ENCODE data around the gene SRC. TPM values are rescaled to one million over a fixed set of nuclear protein-coding genes. Genes with fewer than 3 reads are reported as not detected.

SRC gene
- total RNA-seq, 3 donors from 2014 or later = 111 to 155 (median 132) TPM

DNA sequence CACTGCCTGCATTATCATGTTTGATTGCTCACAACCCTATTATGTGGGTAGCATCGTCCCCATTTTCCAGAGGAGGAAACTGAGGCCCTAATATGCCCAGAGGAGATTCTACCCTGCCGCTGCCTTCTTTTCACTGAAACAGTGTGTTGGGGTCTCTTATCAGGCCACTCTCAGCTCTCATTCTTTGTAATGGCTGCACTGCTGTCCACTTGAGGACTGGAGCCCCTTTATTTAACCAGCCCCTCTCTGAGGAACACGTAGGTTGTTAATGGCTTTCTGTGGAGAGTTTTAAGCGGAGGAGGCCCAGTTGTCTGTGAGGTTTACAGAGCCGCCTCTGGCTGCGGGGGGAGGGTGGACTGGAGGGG lies 32.5 kb downstream of the SRC start:
- Histone ChIP-seq H3K4me1 (ENCODE audit: low read depth) (peaks cover 11% of the 10 kb centered on the region), H3K36me3 (ENCODE audit: low read depth) (no peaks in the 10 kb centered on the region), H3K4me3 (no peak overlapping the region), H3K9me3 (no peaks in the 10 kb centered on the region)
- no peak for ATAC-seq
- intact Hi-C loops (cut with DNase I, micrococcal nuclease) = no loop called here
- TF ChIP-seq, protein P1, sequence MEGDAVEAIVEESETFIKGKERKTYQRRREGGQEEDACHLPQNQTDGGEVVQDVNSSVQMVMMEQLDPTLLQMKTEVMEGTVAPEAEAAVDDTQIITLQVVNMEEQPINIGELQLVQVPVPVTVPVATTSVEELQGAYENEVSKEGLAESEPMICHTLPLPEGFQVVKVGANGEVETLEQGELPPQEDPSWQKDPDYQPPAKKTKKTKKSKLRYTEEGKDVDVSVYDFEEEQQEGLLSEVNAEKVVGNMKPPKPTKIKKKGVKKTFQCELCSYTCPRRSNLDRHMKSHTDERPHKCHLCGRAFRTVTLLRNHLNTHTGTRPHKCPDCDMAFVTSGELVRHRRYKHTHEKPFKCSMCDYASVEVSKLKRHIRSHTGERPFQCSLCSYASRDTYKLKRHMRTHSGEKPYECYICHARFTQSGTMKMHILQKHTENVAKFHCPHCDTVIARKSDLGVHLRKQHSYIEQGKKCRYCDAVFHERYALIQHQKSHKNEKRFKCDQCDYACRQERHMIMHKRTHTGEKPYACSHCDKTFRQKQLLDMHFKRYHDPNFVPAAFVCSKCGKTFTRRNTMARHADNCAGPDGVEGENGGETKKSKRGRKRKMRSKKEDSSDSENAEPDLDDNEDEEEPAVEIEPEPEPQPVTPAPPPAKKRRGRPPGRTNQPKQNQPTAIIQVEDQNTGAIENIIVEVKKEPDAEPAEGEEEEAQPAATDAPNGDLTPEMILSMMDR (IDR thresholded peaks at IDR 0.05) = no peak
- no peak for DNase-seq

DNA sequence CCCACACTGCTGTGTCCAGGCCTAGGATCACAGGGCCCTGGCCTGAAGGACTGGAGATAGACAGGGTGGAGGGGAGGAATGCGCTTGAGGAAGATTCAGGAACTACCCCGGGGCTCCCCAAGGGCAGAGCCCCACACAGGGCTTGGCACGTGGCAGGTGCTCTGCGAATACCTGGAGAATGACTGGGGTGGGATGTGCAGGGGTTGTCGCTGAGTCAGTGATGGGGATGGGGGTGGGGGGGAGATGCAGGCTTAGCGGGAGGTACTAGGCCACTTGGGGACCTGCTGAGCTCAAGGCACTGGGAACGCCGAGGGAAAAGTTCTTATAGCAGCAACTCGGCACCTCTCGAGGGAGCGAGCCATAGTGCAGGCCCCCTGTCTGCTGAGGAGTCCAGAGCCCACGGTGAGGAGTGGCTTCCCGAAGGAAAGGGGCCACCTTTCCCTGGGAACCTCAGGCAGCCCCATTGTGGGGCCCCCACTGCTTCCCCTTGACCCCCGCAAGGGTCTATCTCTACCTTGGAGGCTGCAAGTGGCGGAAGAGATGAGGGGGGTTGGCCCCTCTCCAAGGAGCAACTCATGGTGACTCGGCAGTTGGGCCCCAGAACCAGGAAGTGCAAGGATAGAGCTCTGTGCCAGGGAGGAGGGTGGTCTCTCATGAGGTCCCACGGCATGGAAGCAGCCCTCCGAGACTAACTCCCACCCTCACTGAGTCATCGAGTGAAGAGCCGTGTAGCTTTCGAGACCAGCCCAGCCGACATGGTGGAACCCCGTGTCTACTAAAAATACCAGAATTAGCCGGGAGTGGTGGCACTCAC lies 33.1 kb downstream of the SRC start:
- peaks cover 11% of the 10 kb centered on the region for H3K4me1 ChIP-seq (ENCODE audit: low read depth)
- no peaks in the 10 kb centered on the region for H3K9me3 ChIP-seq
- TF ChIP-seq, protein P1 (IDR thresholded peaks at IDR 0.05) = no peak
- no peak overlapping the region for H3K4me3 ChIP-seq
- peak in 2 of 3 donors; percentile 30 to 46 for DNase-seq
- intact Hi-C loops (cut with DNase I, micrococcal nuclease) = no loop called here
- ATAC-seq = no peak
- H3K36me3 ChIP-seq (ENCODE audit: low read depth) = no peaks in the 10 kb centered on the region

DNA sequence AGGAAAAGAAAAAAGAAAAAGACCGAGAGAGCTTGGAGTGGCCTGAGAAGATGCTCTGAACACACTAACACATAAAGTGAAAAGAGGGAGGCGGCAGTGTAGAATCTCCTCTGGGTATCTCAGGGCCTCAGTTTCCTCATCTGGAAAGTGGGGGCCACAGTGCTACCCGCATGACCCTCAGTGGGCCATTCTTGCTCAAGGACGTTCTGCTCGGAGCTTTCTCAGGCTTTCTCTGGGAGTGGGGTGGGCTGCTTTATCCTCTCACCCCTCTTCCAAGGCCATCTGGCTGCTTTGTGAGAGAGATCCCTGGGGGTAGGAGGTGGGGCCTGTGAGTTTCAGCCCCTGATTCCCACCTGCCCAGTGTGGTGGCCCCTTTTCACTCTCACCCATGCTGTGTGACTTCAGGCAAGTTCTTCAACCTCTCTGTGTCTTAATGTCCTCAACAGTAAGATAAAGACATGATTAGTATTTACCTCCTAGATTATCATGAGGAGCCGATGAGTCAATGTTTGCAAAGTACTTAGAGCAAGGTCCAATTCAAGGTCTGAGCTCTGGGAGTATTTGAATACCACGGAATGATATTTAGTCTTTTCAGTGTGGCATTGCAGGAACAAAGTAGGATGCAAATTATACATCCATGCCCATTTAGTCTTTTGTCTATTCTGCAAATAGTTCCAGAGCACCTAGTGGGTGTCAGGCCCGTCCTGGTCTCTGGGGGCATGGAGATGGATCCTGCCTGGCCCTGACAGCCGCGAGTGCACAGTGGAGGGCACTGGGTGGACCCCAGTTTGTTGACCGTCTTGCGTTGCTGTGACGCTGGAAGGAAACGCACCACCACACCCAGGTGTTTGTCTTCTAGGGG lies 34.3 kb downstream of the SRC start:
- TF ChIP-seq, protein P1 (IDR thresholded peaks at IDR 0.05) = no peak
- intact Hi-C loops (cut with DNase I, micrococcal nuclease) = loop anchor here (10.0 kb wide), 3 partner anchors 115 to 155 kb away; partner anchors contain the start of genes BLCAP (in 1 of the 2), GHRH (in 1 of the 2) and NNAT (in 1 of the 2)

DNA sequence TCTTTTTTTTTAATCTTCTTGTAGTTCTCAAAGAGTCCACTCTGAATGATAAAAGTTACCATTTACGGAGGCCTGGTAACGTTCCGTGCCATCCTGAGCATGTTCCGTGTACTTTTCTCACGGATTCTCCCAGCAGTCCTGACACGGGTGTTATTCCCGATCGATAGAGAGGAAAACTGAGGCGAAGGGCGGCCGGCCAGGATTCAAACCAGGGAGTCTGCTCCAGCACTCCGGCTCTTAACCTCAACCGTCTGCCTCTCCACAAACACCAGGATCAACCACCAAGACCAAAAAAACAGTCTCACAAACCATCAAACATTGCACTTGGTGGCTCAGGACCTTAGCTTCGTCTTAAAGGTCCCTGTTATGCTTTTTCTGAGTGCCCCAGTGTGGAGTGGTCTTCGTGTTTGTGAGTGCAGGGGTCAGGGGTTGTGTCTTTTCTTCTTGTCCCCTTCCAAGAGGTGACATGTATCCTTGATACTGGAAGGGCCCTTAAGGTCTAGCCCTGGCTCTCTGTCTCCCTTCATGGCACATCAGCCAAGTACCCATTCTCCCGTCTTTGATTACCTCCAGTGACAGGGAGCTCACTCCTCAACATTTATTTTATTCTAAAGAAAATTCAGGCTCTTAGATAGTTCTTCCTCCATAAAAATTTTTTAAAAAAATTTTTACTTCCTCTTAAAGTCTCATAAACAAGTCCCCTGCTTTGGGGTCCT lies 35.1 kb downstream of the SRC start:
- DNase-seq = peak in 1 of 3 donors; percentile 32
- Histone ChIP-seq H3K36me3 (ENCODE audit: low read depth) (no peaks in the 10 kb centered on the region), H3K4me1 (ENCODE audit: low read depth) (peaks cover 13% of the 10 kb centered on the region)

More for the DNA sequence above, 34.3 kb downstream of the SRC start:
- DNase-seq (peak in 2 of 3 donors; percentile 36 to 55), ATAC-seq (peak; percentile 80)
- Histone ChIP-seq H3K36me3 (ENCODE audit: low read depth) (no peaks in the 10 kb centered on the region), H3K4me3 (no peak overlapping the region), H3K4me1 (ENCODE audit: low read depth) (peaks cover 13% of the 10 kb centered on the region), H3K9me3 (no peaks in the 10 kb centered on the region)

More for the DNA sequence above, 35.1 kb downstream of the SRC start:
- no peak for ATAC-seq
- intact Hi-C loops (cut with DNase I, micrococcal nuclease) = loop anchor here (10.0 kb wide), 3 partner anchors 116 to 154 kb away; partner anchors contain the start of genes BLCAP (in 1 of the 2), GHRH (in 1 of the 2) and NNAT (in 1 of the 2)
- H3K9me3 ChIP-seq = no peaks in the 10 kb centered on the region
- no peak overlapping the region for H3K4me3 ChIP-seq
- TF ChIP-seq, protein P1 (IDR thresholded peaks at IDR 0.05) = no peak

Measured in mucosa of descending colon (tissue), 3 donors.